MCF 10A (cell line): ENCODE measurements around the gene TEX30. TPM values are rescaled to one million over a fixed set of nuclear protein-coding genes. Genes with fewer than 3 reads are reported as not detected.

Experiments used
- BruUV-seq: library from RNA; stranded (reverse); fragments of 400-500 nt; replicated peaks from 2 replicates; lab custom pipeline; 2021; lab: Mats Ljungman, UMichigan
- CTCF ChIA-PET: fragments of 300-600 bp; sonication (Branson Sonifier 250); formaldehyde crosslinking; extraction: SDS; loops from one replicate; lab custom pipeline; 2021; ENCODE audit warnings: antibody characterized with exemption, inconsistent platforms; lab: Yijun Ruan, JAX
- POLR2A ChIA-PET: fragments of 300-600, 350-650 bp; sonication (Branson Sonifier 250); formaldehyde crosslinking; extraction: SDS; loops from one replicate; lab custom pipeline; 2020; ENCODE audit warnings: antibody characterized with exemption, inconsistent platforms; lab: Yijun Ruan, JAX
- DNase-seq: peaks from one replicate; pipeline ENCODE4 v3.0.0-alpha.2; 2018; ENCODE audit not compliant: unreplicated experiment
- H3K27ac Mint-ChIP-seq: one replicate; pipeline ENCODE4 v1.8.0; 2022; ENCODE audit warnings: mild to moderate bottlenecking, low read depth, mixed read lengths; ENCODE audit not compliant: unreplicated experiment
- H3K27me3 Mint-ChIP-seq: one replicate; pipeline ENCODE4 v1.8.0; 2022; ENCODE audit warnings: mixed read lengths; ENCODE audit not compliant: insufficient read depth, unreplicated experiment
- H3K36me3 Mint-ChIP-seq: one replicate; pipeline ENCODE4 v1.8.0; 2022; ENCODE audit warnings: mild to moderate bottlenecking, moderate library complexity, mixed read lengths; ENCODE audit not compliant: insufficient read depth, unreplicated experiment
- H3K4me1 Mint-ChIP-seq: one replicate; pipeline ENCODE4 v1.8.0; 2022; ENCODE audit warnings: mixed read lengths; ENCODE audit not compliant: insufficient read depth, unreplicated experiment
- H3K4me3 Mint-ChIP-seq: one replicate; pipeline ENCODE4 v1.8.0; 2022; ENCODE audit warnings: mild to moderate bottlenecking, moderate library complexity, mixed read lengths; ENCODE audit not compliant: unreplicated experiment
- H3K9me3 Mint-ChIP-seq: one replicate; pipeline ENCODE4 v1.8.0; 2022; ENCODE audit warnings: mixed read lengths; ENCODE audit not compliant: unreplicated experiment
- CTCF ChIP-seq: fragments of 200-600 bp; IDR thresholded peaks from one replicate; pipeline ENCODE4 v1.8.0; 2022; ENCODE audit warnings: antibody characterized with exemption, mild to moderate bottlenecking; ENCODE audit not compliant: unreplicated experiment
- intact Hi-C: fragments of 100-400 bp; cut with micrococcal nuclease; formaldehyde crosslinking; loops from 2 replicates; pipeline ENCODE4 v1.14.1; 2022
- total RNA-seq: library from RNA; stranded (reverse); gene quantifications from 2 replicates; pipeline ENCODE4 v1.2.3, GENCODE V29; 2022

TEX30 gene
- total RNA-seq, 1 experiment from 2014 or later, result 14.2 TPM

DNA sequence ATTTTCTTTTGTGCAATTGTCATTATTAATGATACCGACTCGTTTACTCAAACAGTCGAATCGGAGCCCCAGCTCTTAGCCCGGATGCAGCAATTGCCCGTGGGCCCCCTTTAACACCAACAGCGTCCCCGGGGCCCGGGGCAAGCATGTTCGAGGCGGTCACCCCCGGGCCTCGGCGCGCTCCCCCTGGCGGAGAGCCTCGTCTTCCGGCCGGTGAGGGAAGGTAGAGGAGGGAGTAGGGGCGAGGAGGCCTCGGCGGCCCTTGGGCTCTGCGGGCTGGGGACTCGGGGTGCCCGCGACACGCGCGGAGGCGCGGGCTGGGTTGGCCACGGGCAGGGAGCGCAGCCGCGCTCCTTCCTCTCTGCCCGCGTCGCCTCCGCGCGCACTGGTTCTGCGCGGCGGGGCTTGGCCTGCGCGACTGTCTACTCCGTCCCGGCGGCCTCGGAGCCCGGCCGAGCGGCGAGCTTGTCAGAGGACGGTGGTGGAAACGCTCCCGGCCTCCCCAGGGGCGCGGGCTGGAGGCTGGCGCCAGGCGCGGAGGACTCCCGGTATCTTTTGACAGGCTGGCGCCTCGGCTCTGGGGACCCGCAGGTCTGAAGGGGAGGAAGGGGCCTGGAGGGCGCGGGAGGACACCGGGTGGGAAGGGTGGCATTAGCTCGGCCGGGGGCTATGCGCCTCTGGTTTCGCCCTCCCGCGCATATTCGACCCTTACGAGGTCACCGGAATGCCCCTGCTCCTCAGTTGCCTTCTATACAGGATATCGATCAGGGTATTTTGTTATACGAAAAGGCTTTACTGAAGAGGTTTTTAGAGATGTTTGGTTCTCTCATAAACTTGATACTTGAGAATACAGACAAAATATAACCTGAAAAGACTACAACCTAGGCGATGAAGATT, 26.8 kb upstream of the TEX30 start:
- ChIA-PET CTCF (interaction anchor here (0.6 to 3.2 kb wide), 27 partner anchors 10 to 1451 kb away, joined by 3 to 13 read pairs (median 4); no protein-coding TSS in a partner anchor), POLR2A (interaction anchor here (0.5 to 6.0 kb wide), 17 partner anchors 10 to 220 kb away, joined by 3 to 79 read pairs (median 4); partner anchors contain the start of genes ERCC5, TEX30 and TPP2)
- Mint-ChIP-seq H3K9me3 (no peaks in the 10 kb centered on the region), H3K4me1 (peaks cover 21% of the 10 kb centered on the region), H3K27me3 (no peaks in the 10 kb centered on the region), H3K27ac (peak overlapping the region; percentile 63), H3K4me3 (peak overlapping the region; percentile 92), H3K36me3 (peaks cover 29% of the 10 kb centered on the region)
- no TSS peak for BruUV-seq
- TF ChIP-seq CTCF, result peak; percentile 83
- intact Hi-C loops, result loop anchor here (1.0 kb wide), 3 partner anchors 26 to 220 kb away; no protein-coding TSS in a partner anchor
- peak; percentile 83 for DNase-seq

GRCh38 chr13:102799426-102800144, 26.0 kb upstream of the TEX30 start:
- peaks cover 21% of the 10 kb centered on the region for H3K4me1 Mint-ChIP-seq
- ChIA-PET CTCF (interaction anchor here (0.6 to 3.2 kb wide), 24 partner anchors 8 to 1452 kb away, joined by 3 to 13 read pairs (median 4); no protein-coding TSS in a partner anchor), POLR2A (interaction anchor here (0.5 to 6.0 kb wide), 15 partner anchors 9 to 214 kb away, joined by 3 to 79 read pairs (median 6); partner anchors contain the start of genes ERCC5, TEX30 and TPP2)
- peak overlapping the region; percentile 92 for H3K4me3 Mint-ChIP-seq
- intact Hi-C loops, result loop anchor here (1.0 kb wide), 6 partner anchors 26 to 219 kb away; partner anchors contain the start of gene TEX30
- DNase-seq, result peak; percentile 36
- peaks cover 36% of the 10 kb centered on the region for H3K36me3 Mint-ChIP-seq
- BruUV-seq, result no TSS peak
- TF ChIP-seq CTCF, result no peak
- H3K9me3 Mint-ChIP-seq, result no peaks in the 10 kb centered on the region
- no peaks in the 10 kb centered on the region for H3K27me3 Mint-ChIP-seq
- H3K27ac Mint-ChIP-seq, result peak overlapping the region; percentile 73

DNA sequence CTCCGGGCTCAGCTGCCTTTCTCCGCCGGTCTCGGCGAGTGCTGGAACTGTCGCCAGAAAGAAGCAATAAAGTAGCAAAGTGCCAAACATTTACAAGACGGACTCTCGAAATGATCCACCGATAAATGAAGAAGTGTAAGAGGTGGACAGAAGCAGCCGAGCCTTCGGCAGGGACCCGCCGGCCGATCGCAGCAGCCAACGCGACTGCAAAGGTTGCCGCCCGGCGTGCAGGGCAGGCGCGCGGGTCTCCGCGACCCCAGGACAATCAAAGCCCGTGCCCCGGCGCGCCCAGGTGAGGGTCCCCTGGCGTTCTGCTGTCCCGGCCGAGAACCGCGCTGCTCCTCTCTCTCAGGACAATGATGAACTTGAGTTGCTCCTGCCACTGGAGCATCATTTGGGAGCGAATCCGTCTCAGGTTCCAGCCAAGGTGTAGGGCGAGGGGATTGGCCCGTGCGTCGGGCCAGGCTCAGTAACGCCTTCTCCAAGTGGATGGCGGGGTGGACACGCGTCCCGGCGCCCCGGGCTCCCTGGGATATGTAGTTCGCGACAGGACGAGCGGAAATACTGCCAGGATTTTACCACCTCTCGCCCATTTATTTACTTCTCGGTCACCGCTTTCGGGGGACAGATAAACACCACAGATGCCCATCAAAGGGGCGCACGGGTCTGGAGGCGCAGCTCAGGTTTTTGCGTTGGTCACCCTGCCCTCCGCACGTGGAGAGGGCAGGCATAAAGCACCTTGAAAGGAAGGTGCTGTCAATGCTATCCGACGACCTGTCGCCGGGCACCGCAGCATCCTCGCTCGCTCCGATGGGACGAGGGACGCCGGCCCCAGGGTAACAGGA, 25.2 kb upstream of the TEX30 start, which contains the start of the genes BIVM and POGLUT2:
Gene BIVM (plus strand): TSS at position 539 of the 845 bp plus-strand sequence. CDS start 8,149 bp downstream, outside the sequence.
Gene POGLUT2 (minus strand): TSS at position 396 of the 845 bp plus-strand sequence. CDS start 306 bp downstream, at position 90.
- ChIA-PET POLR2A (interaction anchor here (0.6 to 6.0 kb wide), 16 partner anchors 8 to 556 kb away, joined by 3 to 79 read pairs (median 3); partner anchors contain the start of genes ERCC5, TEX30 and TPP2), CTCF (interaction anchor here (0.6 to 2.4 kb wide), 12 partner anchors 9 to 227 kb away, joined by 3 to 10 read pairs (median 4); partner anchors contain the start of gene TPP2)
- Mint-ChIP-seq H3K27me3 (no peaks in the 10 kb centered on the region), H3K9me3 (no peaks in the 10 kb centered on the region), H3K4me1 (peaks cover 21% of the 10 kb centered on the region), H3K27ac (peak within 1 kb of the TSS; percentile 73), H3K36me3 (peaks cover 36% of the 10 kb centered on the region), H3K4me3 (peak within 1 kb of the TSS; percentile 92)
- TSS peak; percentile 54 for BruUV-seq
- peak; percentile 97 for DNase-seq
- intact Hi-C loops, result loop anchor here (1.0 kb wide), 3 partner anchors 26 to 207 kb away; partner anchors contain the start of gene TEX30
- TF ChIP-seq CTCF, result no peak
